GM12874 (cell line): ENCODE results near the gene USP9X.
A peak's percentile ranks its signal among the peaks of the same experiment; 100 is the strongest.

Experiments
- TF ChIP-seq, protein P1 (sequence below): IDR thresholded peaks from 2 replicates; pipeline ENCODE4 v1.5.1; 2011; ENCODE audit warnings: low read depth, mild to moderate bottlenecking, control low read depth, low read length, moderate library complexity; ENCODE audit not compliant: insufficient read depth

Gene USP9X

DNA sequence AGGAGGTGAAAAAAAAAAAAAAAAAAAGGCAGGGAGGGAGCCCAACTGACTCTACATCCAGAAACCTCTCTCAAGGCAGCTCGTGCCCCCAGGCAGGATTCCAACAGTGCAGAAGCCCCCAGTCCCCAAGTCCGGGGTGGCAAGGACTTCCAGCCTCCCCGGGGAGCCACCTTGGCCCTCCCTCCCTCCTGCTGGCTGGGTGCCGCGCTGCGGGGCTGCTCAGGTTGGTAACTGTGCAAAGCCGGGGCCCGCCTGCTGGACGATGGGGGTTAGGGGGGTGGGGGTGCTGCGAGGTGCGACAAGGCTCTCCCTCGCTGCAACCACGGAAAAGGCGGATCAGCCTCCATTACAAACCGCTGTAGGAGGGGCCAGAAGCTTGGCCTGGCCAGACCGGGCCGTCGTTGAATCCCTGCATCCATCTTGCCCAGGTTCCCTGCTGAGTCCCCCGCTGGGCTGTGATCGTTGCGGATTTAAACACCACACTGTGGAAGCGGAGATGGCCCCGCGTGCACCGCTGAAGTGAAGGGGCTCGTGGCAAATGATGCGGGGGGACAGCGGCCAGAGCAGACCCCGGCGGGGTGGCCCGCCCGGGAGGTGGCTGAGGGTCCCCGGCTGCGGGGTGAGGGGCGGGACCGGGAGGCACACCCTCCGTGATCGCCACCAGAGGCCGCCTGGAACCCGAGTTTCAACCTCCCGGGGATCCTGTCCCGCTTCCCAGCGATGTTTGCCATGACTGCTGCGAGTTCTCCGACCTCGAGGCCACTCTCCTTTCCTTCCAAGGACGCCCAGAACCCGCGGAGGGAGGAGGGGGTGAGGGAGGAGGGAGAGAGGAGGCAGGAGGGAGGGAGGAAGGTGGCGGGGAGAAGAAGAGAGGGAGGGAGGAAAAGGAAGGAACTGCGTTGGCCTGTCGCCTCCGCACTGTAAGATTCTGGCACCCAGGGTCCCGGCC is 190.7 kb downstream of the USP9X start:
- TF ChIP-seq, protein P1, sequence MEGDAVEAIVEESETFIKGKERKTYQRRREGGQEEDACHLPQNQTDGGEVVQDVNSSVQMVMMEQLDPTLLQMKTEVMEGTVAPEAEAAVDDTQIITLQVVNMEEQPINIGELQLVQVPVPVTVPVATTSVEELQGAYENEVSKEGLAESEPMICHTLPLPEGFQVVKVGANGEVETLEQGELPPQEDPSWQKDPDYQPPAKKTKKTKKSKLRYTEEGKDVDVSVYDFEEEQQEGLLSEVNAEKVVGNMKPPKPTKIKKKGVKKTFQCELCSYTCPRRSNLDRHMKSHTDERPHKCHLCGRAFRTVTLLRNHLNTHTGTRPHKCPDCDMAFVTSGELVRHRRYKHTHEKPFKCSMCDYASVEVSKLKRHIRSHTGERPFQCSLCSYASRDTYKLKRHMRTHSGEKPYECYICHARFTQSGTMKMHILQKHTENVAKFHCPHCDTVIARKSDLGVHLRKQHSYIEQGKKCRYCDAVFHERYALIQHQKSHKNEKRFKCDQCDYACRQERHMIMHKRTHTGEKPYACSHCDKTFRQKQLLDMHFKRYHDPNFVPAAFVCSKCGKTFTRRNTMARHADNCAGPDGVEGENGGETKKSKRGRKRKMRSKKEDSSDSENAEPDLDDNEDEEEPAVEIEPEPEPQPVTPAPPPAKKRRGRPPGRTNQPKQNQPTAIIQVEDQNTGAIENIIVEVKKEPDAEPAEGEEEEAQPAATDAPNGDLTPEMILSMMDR: peak; percentile 59

DNA sequence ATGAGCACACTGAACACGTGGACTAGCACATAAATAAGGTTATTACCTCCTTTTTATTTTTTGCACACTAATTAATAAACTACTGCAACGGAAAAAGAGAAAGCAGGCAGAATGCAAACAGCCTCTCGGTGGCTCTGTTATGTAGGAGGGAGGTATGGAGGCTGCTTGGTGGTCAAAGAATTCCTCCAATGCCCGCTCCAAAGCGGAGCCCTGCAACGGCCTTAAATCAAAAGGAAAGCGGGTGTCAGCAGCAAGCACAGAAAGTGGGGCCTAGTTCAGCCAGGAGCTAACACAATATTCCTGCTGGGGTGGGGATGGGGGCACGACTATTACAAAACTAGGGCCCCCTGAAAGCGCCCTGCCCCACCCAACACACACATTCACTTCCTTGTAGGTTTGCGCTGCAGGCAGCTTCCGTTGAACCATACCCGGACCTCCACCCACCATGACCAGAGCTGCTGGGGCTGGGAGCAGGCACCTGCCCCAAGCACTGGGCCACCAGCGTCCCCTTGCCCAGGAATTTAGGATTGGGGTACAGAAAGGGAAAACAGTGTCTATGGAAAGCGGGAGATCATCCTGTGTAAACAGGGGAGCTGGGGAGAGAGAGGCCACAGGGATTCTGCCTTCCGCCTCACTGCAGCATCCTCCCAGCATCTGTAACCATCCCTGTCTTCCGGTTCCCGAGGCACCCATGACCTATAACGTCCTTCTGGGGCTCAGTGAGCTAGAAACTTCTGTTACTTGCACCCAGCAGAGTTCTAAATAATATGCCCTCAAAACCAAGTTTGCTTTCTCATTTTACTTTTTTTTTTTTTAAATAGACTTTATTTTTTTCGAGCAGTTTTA is 191.6 kb downstream of the USP9X start:
- TF ChIP-seq, protein P1: no peak
